Stimulated activated CD8-positive, alpha-beta memory T cell treated with anti-CD3 and anti-CD28 coated beads, Interleukin-4, amount 100 ng/mL, for 48 hours (primary cell): ENCODE data around the gene GLYATL3.

Experiments
- DNase-seq: peaks from one replicate; pipeline ENCODE4 v3.0.0-alpha.2; 2020

GLYATL3 gene

GRCh38 chr6:49514571-49515484 lies 15.1 kb downstream of the GLYATL3 start:
- DNase-seq = no peak

- no peak for DNase-seq
These were observed 15.9 kb downstream of the GLYATL3 start for GRCh38 chr6:49515485-49516146.

- DNase-seq = no peak
These were observed 16.4 kb downstream of the GLYATL3 start for GRCh38 chr6:49516147-49516505.

- no peak for DNase-seq
These were observed 18.2 kb downstream of the GLYATL3 start for GRCh38 chr6:49517919-49518318.

- no peak for DNase-seq
These were observed 19.9 kb downstream of the GLYATL3 start for GRCh38 chr6:49519660-49520059.

GRCh38 chr6:49522710-49523593 lies 23.2 kb downstream of the GLYATL3 start:
- no peak for DNase-seq

GRCh38 chr6:49523901-49524300 lies 24.2 kb downstream of the GLYATL3 start:
- no peak for DNase-seq

- no peak for DNase-seq
These were observed 24.8 kb downstream of the GLYATL3 start for GRCh38 chr6:49524541-49524940.

- no peak for DNase-seq
These were observed 26.9 kb downstream of the GLYATL3 start for GRCh38 chr6:49526598-49526997.

- no peak for DNase-seq
These were observed 27.6 kb downstream of the GLYATL3 start for GRCh38 chr6:49527320-49527719.

GRCh38 chr6:49528571-49528970 lies 28.8 kb downstream of the GLYATL3 start:
- DNase-seq = no peak

GRCh38 chr6:49530141-49530776 lies 30.5 kb downstream of the GLYATL3 start:
- DNase-seq = no peak

- DNase-seq = no peak
These were observed 32.2 kb downstream of the GLYATL3 start for GRCh38 chr6:49531774-49532569.

- DNase-seq = no peak
These were observed 36.1 kb downstream of the GLYATL3 start for GRCh38 chr6:49535795-49536194.

- DNase-seq = no peak
These were observed 39.4 kb downstream of the GLYATL3 start for GRCh38 chr6:49539102-49539501.

GRCh38 chr6:49540614-49541013 lies 40.9 kb downstream of the GLYATL3 start:
- no peak for DNase-seq

- DNase-seq = no peak
These were observed 41.5 kb downstream of the GLYATL3 start for GRCh38 chr6:49541210-49541724.

- DNase-seq = no peak
These were observed 42.2 kb downstream of the GLYATL3 start for GRCh38 chr6:49541936-49542335.

GRCh38 chr6:49543087-49543858 lies 43.5 kb downstream of the GLYATL3 start:
- DNase-seq = no peak

GRCh38 chr6:49546331-49546730 lies 46.6 kb downstream of the GLYATL3 start:
- no peak for DNase-seq
